GM20000 (cell line): Measurements from ENCODE around the gene TMEM184A.
A peak's percentile ranks its signal among the peaks of the same experiment; 100 is the strongest.

Experiments
- DNase-seq: peaks from one replicate; pipeline ENCODE4 v3.0.0; 2012; ENCODE audit warnings: low spot score
- TF ChIP-seq, protein P1 (sequence below): IDR thresholded peaks from 2 replicates; pipeline ENCODE4 v1.5.1; 2012; ENCODE audit warnings: mild to moderate bottlenecking, control low read depth; ENCODE audit errors: extremely low read depth, missing control alignments

TMEM184A gene

DNA sequence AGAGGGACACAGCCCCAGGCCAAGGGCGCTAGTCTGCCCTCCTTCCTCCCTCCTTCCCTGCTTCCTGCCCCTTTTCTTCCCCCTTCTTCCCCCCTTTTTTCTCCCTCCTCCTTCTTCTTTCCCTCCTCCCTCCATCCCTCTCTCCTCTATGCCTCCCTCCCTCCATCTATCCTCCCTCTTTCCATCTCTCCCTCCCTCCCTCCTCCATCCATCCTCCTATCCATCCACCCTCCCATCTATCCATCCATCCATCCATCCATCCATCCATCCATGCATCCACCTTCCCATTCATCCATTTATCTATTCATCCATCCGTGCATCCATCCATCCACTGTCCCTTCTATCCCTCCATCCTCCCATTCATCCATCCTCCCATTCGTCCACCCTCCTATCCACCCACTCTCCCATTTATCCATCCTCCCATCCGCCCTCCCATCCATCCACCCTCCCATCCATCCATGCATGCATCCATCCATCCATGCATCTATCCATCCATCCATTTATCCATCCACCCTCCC, 38.0 kb upstream of the TMEM184A start:
- TF ChIP-seq, protein P1, sequence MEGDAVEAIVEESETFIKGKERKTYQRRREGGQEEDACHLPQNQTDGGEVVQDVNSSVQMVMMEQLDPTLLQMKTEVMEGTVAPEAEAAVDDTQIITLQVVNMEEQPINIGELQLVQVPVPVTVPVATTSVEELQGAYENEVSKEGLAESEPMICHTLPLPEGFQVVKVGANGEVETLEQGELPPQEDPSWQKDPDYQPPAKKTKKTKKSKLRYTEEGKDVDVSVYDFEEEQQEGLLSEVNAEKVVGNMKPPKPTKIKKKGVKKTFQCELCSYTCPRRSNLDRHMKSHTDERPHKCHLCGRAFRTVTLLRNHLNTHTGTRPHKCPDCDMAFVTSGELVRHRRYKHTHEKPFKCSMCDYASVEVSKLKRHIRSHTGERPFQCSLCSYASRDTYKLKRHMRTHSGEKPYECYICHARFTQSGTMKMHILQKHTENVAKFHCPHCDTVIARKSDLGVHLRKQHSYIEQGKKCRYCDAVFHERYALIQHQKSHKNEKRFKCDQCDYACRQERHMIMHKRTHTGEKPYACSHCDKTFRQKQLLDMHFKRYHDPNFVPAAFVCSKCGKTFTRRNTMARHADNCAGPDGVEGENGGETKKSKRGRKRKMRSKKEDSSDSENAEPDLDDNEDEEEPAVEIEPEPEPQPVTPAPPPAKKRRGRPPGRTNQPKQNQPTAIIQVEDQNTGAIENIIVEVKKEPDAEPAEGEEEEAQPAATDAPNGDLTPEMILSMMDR, result no peak
- no peak for DNase-seq

- TF ChIP-seq, protein P1, result peak; percentile 38
- no peak for DNase-seq
Measured at GRCh38 chr7:1593091-1593866, 37.3 kb upstream of the TMEM184A start.

DNA sequence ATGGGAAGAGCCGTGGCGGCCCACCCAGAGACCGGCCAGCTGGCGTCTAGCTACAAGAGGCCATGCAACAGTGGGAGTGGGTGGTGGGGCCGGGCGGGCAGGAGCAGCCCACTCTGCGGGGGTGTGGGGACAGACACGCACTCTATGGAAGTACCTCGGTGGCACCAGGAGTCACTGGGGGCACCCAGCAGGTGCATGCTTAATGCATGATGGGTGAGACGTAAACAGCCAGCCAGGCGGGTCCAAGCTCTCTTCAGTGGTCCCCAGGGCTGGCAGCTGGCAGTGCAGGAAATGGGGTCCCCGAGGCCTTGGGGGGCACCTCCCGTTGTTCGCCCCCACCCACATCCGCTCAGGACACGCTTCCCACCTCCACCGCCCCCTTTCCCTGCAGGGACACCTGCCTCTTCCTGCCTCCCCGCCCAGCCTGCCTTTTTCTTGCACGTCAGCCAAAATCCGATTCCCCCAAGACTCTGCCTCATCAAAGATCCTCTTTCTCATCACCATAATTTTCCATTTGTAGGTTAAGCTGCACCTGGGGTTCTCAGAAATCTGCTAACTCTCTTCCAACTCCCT, 36.4 kb upstream of the TMEM184A start:
- TF ChIP-seq, protein P1, result no peak
- no peak for DNase-seq

GRCh38 chr7:1591876-1592275, 35.9 kb upstream of the TMEM184A start:
- TF ChIP-seq, protein P1, result no peak
- DNase-seq, result no peak

DNA sequence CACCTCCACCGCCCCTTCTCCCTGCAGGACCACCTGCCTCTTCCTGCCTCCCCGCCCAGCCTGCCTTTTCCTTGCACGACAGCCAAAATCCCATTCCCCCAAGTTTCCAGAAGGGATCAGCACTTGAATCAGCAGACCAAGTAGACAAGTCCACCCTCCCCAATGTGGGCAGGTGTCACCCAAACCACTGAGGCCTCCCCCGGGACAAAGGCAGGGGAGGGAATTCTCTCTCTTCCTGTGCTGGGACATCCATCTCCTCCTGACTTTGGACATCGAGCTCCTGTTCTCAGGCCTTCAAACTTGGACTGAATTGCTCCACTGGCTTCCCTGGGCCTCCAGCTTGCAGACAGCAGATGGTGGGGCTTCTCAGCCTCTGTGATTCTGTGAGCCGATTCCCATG, 35.4 kb upstream of the TMEM184A start:
- TF ChIP-seq, protein P1, result no peak

DNA sequence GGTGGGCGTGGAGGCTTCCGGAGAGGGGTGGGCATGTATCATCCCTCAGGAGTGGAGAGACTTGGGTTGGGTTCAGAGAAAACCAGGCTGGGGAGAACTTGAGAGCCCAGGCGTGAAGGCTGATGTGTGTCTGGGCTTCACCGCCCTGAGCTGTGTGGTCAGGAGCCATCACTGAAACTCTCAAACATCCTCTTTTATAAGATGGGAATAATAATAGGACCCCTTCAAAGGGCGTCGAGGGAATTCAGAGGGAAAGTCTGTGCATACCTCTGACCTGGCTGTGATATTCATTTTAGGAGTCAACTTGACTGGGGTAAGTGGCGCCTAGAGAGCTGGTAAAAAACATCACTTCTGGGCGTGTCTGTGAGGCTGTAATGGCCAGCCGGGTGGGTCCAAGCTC, 34.9 kb upstream of the TMEM184A start:
- DNase-seq, result no peak
- TF ChIP-seq, protein P1, result no peak

More for the DNA sequence above, 35.4 kb upstream of the TMEM184A start:
- no peak for DNase-seq

DNA sequence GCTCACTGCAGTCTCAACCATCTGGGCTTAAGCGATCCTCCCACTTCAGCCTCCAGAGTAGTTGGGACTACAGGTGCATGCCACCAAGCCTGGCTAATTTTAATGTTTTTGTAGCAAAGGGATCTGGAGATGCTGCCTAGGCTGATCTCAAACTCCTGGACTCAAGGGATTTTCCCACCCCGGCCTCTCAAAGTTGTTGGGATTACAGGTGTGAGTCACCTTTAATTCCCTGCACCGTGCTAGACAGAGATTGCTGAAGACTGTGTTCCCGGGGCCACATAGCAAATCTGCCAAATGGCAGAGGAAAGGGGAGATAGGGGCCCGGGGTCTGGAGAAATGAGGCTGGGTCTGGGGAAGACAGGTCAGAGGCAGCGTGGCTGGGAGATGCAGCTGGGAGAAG, 34.5 kb upstream of the TMEM184A start:
- DNase-seq, result no peak
- TF ChIP-seq, protein P1, result no peak
